GM06990 (cell line): ENCODE measurements around the gene SIDT1.

ENCODE experiments used
- DNase-seq: peaks from one replicate; pipeline ENCODE4 v3.0.0-alpha.2; 2011; ENCODE audit not compliant: insufficient read length; ENCODE audit errors: extremely low read depth
- H3K27me3 ChIP-seq: replicated peaks from 2 replicates; pipeline ENCODE4 v1.6.0; 2011; ENCODE audit warnings: low read length; ENCODE audit not compliant: control insufficient read depth, insufficient read depth
- H3K36me3 ChIP-seq: 2 replicates; pipeline ENCODE4 v1.5.1; 2011; ENCODE audit warnings: low read length; ENCODE audit not compliant: control insufficient read depth, insufficient read depth
- H3K4me3 ChIP-seq: replicated peaks from 2 replicates; pipeline ENCODE4 v1.5.1; 2011; ENCODE audit warnings: low read depth, mild to moderate bottlenecking, control low read depth, low read length
- CTCF ChIP-seq: IDR thresholded peaks from 2 replicates; pipeline ENCODE4 v1.5.1; 2011; ENCODE audit warnings: low read length, control low read depth, mild to moderate bottlenecking, inconsistent platforms; ENCODE audit not compliant: insufficient read depth, poor library complexity, severe bottlenecking

Gene SIDT1

GRCh38 chr3:113590983-113591382, 58.6 kb downstream of the SIDT1 start:
- peaks cover 10% of the 10 kb centered on the region for H3K36me3 ChIP-seq
- DNase-seq: no peak
- H3K27me3 ChIP-seq: no peaks in the 10 kb centered on the region
- no peak overlapping the region for H3K4me3 ChIP-seq
- no peak for TF ChIP-seq CTCF

- Histone ChIP-seq H3K27me3 (no peaks in the 10 kb centered on the region), H3K36me3 (peaks cover 4% of the 10 kb centered on the region), H3K4me3 (no peak overlapping the region)
- no peak for TF ChIP-seq CTCF
- DNase-seq: no peak
Measured at GRCh38 chr3:113594066-113594465, 61.7 kb downstream of the SIDT1 start.

GRCh38 chr3:113597596-113598354, 65.4 kb downstream of the SIDT1 start:
- H3K27me3 ChIP-seq: no peaks in the 10 kb centered on the region
- no peak for TF ChIP-seq CTCF
- peaks cover 7% of the 10 kb centered on the region for H3K36me3 ChIP-seq
- no peak overlapping the region for H3K4me3 ChIP-seq
- DNase-seq: no peak

- Histone ChIP-seq H3K36me3 (peaks cover 10% of the 10 kb centered on the region), H3K27me3 (no peaks in the 10 kb centered on the region), H3K4me3 (no peak overlapping the region)
- TF ChIP-seq CTCF: no peak
- DNase-seq: no peak
Measured at GRCh38 chr3:113600418-113601182, 68.2 kb downstream of the SIDT1 start.

GRCh38 chr3:113601240-113601639, 68.9 kb downstream of the SIDT1 start:
- peaks cover 8% of the 10 kb centered on the region for H3K36me3 ChIP-seq
- TF ChIP-seq CTCF: no peak
- no peak overlapping the region for H3K4me3 ChIP-seq
- DNase-seq: no peak
- H3K27me3 ChIP-seq: no peaks in the 10 kb centered on the region
